ENCODE results near the gene SNAP29.
"Not testable (repeated sequence)": the region's sequence is repeated elsewhere in the genome, so short reads cannot be mapped to it uniquely, and the experiment has no call there.

The SNAP29 gene

DNA sequence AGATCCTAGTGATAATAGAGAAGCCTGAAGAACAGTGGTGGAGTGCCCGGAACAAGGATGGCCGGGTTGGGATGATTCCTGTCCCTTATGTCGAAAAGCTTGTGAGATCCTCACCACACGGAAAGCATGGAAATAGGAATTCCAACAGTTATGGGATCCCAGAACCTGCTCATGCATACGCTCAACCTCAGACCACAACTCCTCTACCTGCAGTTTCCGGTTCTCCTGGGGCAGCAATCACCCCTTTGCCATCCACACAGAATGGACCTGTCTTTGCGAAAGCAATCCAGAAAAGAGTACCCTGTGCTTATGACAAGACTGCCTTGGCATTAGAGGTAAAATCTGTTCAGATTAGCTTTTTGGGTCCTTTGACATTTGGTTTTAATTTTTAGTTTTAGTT is 75.1 kb downstream of the SNAP29 start:
- H3K4me3 ChIP-seq (ENCODE audit: low read length) = no peak overlapping the region
- TF ChIP-seq, protein P1, sequence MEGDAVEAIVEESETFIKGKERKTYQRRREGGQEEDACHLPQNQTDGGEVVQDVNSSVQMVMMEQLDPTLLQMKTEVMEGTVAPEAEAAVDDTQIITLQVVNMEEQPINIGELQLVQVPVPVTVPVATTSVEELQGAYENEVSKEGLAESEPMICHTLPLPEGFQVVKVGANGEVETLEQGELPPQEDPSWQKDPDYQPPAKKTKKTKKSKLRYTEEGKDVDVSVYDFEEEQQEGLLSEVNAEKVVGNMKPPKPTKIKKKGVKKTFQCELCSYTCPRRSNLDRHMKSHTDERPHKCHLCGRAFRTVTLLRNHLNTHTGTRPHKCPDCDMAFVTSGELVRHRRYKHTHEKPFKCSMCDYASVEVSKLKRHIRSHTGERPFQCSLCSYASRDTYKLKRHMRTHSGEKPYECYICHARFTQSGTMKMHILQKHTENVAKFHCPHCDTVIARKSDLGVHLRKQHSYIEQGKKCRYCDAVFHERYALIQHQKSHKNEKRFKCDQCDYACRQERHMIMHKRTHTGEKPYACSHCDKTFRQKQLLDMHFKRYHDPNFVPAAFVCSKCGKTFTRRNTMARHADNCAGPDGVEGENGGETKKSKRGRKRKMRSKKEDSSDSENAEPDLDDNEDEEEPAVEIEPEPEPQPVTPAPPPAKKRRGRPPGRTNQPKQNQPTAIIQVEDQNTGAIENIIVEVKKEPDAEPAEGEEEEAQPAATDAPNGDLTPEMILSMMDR (IDR thresholded peaks at IDR 0.05; ENCODE audit: insufficient read depth, low read depth, low read length, missing control alignments) = no peak
- no peak for DNase-seq (ENCODE audit: low read depth)

DNA sequence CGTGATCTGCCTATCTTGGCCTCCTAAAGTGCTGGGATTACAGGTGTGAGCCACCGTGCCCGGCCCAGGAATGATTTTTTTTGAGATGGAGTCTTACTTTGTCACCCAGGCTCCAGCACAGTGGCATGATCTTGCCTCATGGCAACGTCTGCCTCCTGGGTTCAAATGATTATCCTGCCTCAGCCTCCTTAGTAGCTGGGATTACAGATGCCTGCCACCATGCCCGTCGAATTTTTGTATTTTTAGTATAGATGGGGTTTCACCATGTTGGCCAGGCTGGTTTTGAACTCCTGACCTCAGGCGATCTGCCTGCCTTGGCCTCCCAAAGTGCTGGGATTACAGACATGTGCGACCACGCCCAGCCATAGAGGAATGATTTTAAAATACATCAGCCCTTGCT is 76.2 kb downstream of the SNAP29 start:
- H3K4me3 ChIP-seq (ENCODE audit: low read length); DNase-seq (ENCODE audit: low read depth): not testable (repeated sequence)

DNA sequence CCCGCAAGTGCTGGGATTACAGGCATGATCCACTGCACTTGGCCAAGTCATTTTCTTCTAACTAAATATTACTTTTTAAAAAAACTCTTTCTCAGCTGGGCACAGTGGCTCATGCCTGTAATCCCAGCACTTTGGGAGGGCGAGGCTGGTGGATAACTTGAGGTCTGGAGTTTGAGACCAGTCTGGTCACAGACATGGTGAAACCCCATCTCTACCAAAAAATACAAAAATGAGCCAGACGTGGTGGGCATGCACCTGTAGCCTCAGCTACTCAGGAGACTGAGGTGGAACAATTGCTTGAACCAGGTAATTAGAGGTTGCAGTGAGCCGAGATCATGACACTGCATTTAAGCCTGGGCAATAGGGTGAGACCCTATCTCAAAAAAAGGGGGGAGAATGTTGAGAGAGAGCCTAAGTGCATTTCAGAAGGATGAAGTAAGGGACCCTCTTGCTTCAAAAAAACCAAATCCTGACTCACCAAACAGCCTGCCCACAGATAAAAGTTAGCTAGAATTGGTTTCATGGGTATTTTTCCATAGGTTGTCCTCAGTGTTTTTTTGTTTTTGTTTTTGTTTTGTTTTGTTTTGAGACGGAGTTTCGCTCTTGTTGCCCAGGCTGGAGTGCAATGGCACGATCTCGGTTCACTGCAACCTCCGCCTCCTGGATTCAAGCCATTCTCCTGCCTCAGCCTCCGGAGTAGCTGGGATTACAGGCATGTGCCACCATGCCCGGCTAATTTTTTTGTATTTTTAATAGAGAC is 77.2 kb downstream of the SNAP29 start:
- DNase-seq (ENCODE audit: low read depth); H3K4me3 ChIP-seq (ENCODE audit: low read length): not testable (repeated sequence)

DNA sequence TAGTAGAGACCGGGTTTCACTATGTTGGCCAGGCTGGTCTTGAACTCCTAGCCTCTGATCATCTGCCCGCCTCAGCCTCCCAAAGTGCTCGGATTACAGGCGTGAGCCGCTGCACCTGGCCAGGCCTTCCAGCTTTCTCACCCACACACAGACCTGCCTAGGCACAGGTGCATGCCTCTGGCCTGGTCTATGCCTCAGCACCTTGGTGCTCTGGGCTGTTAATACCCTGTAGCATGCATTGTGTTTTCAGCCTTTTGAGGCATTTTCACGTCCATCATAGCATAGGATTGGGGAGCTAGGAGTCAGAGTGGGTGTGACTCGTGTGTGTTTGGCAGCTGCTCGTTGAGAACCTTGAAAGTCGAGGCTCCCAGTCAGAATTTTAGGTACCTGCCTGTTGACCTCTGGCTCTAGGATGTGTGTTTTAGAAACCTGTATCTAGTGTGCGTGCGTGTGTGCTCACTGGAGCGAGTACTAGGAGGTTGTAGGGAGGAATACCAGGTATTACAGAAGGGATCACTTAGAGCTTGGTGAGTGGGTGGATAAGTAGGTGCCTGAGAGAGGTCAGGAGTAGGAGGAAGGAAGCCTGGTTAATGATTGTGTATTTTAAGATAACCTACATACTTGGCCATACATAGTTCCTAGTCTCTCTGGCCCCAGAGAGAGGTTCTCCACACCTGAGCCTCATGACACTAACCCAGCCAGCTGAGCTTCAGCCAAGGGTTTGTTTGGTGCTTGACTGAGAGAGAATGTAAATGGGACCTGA is 78.4 kb downstream of the SNAP29 start:
- H3K4me3 ChIP-seq (ENCODE audit: low read length) = no peak overlapping the region
- TF ChIP-seq, protein P1 (IDR thresholded peaks at IDR 0.05; ENCODE audit: insufficient read depth, low read depth, low read length, missing control alignments) = no peak
- no peak for DNase-seq (ENCODE audit: low read depth)

DNA sequence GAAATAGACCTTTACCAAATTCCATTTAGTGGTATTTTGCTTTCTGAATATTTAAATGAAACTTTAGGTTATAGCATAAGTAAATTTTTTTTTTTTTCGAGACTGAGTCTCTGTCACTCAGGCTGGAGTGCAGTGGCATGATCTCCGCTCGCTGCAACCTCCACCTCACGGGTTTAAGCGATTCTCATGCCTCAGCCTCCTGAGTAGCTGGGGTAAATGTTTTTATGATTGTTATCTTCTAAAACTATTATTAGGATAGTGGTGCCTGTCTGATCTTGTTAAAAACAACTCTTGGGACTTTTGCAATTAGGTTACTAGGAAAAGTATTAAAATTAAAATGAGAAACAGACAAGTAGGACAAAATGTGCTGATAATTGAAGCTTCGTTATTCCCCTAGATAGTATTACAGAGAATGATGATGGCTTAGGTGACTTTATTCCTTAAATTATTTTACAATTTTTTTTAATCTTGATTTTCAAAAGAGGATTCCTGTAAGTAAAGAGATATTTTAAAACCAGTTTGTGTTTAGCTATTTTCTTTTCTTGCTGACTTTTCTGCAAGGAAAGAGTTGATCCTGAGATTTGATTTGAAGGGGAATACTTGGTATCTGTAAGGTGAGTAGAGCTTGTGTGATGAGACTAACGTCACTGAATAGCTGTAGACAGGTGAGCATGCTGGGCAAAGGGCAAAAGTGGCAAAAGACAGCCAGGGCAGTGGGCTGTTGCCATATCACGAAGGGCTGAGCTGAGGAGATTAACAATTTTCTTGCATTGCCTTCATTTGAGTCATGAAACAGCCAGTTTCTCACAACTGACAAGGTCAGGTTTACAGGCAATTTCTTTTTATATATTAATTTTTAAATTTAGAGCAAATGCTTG is 79.2 kb downstream of the SNAP29 start:
- H3K4me3 ChIP-seq (ENCODE audit: low read length) = no peak overlapping the region
- TF ChIP-seq, protein P1 (IDR thresholded peaks at IDR 0.05; ENCODE audit: insufficient read depth, low read depth, low read length, missing control alignments) = no peak
- DNase-seq (ENCODE audit: low read depth) = no peak

DNA sequence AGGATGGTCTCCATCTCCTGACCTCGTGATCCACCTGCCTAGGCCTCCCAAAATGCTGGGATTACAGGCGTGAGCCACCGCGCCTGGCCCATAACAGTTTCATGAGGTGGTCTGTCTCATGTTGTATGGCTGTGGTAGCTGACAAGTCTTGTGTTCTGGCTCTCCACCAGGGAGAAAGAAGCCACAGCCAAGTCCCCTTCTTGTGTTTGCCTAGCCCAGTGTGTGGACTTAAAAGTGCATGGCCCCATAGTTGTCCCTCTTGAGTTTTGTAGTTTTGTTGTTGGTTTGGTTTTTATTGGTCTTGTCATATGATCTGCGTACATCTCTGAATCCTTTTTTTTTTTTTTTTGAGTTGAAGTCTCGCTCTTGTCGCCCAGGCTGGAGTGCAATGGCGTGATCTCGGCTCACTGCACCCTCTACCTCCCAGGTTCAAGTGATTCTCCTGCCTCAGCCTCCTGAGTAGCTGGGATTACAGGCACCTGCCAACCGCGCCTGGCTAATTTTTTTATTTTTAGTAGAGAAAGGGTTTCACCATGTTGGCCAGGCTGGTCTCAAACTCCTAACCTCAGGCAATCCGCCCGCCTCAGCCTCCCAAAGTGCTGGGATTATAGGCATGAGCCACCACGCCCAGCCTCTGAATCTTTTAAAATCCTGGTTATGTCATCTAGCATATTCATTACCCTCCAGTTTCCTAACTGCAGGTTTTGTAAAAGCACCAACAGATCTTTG is 80.8 kb downstream of the SNAP29 start:
- not testable (repeated sequence) for DNase-seq (ENCODE audit: low read depth); H3K4me3 ChIP-seq (ENCODE audit: low read length)

DNA sequence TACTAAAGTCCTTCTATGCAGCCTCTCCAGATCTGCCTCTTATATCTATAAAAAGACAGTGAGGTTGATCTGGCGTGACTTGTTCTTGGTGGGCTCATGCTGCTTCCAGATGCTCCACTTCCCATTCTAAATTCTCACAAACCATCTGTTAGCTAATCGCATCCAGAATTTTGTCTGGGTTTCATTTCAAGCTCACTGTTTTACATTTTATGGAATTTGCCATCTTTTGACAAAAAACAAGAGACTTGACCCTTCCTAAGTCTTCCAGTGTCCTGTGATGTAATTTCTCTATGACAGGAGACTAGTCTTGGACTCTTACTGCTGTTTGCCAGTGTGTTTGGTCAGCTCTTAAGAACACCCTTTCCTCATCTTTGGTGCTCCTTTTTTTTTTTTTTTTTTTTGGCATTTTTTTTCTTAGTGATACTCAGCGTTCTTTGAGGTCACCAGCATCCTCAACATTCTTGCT is 81.4 kb downstream of the SNAP29 start:
- TF ChIP-seq, protein P1 (IDR thresholded peaks at IDR 0.05; ENCODE audit: insufficient read depth, low read depth, low read length, missing control alignments) = no peak
- H3K4me3 ChIP-seq (ENCODE audit: low read length) = no peak overlapping the region
- DNase-seq (ENCODE audit: low read depth) = no peak
